GM21825 (cell line): ENCODE data around the gene ZFAND6.
"Not testable (repeated sequence)": the region's sequence is repeated elsewhere in the genome, so short reads cannot be mapped to it uniquely, and the experiment has no call there.

Source experiments
- ATAC-seq: cut with Tn5 transposase; IDR thresholded peaks from one replicate; pipeline ENCODE4 v1.9.1; 2021; ENCODE audit warnings: mild to moderate bottlenecking, moderate library complexity; ENCODE audit not compliant: unreplicated experiment

The ZFAND6 gene

DNA sequence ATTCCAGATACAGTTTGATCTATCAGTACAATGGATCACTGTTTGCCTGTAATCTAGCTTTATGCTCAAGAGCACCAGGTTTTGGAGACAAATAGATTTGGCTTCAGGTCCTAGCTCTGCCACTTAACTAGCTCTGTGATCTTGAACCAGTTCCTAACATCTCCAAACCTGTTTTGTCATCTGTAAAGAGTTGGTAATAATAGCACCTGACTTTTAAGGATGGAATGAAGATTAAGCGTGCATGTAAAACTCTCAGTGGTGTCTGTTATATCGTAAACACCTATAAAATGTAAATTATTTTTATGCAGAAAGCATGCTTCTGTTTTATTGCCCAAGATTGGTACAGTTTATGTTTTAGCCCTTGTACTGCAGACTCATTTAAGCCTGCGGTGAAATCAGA, 36.5 kb downstream of the ZFAND6 start:
- ATAC-seq: no peak

- no peak for ATAC-seq
These were observed 38.9 kb downstream of the ZFAND6 start for GRCh38 chr15:80098341-80098740.

DNA sequence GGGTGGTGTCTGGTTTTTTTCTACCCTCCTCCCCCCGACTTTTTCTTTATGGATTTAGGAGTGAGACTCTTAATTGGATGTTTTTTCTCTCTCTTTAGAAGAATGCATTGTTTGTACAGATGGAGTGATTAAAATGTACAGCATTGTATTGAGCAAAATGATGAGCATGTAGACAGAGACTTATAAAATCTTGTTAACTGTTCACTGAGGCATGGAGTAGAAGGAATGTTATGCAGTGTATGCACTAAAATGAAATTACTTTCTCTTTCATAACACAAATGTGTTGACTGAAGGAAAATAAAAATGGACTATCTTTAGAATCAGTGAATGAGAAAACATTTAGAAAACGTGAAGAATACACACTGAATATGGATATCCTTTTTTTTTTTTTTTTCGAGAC, 39.8 kb downstream of the ZFAND6 start:
- ATAC-seq: peak; percentile 45

DNA sequence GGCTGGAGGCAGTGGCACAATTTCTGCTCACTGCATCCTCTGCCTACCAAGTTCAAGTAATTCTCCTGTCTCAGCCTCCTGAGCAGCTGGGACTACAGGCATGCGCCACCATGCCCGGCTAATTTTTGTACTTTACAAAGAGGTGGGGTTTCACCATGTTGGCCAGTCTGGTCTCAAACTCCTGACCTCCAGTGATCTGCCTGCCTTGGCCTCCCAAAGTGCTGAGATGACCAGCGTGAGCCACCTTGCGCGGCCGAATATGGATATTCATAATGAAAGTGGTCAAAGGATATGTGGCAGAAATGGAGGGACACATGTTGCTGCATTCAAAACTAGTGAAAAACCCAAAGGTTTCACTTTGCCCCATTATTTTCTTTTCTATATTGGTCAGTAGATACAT, 40.2 kb downstream of the ZFAND6 start:
- peak; percentile 66 for ATAC-seq

GRCh38 chr15:80100247-80100646, 40.8 kb downstream of the ZFAND6 start:
- ATAC-seq: no peak

- no peak for ATAC-seq
These were observed 45.7 kb downstream of the ZFAND6 start for GRCh38 chr15:80105193-80105592.

DNA sequence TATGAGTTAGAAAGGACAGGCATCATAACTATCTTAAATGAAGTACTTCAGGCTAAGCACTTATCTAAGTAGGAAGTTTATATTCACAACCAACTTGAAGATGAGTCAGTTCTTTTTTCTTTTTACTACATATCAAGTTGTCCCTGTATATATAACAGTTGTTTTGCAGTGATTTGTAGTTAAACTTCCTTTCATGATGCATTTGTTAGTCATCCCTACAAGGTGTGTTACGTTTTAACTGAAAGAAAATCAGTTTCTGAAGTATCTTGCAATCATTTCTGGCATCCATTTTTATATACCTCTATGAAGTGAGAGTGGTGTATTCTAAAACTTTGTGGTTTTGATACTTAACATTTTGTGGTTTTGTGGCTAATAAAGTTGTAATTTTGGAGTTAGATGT, 46.1 kb downstream of the ZFAND6 start:
- ATAC-seq: no peak

GRCh38 chr15:80106051-80106450, 46.6 kb downstream of the ZFAND6 start:
- ATAC-seq: no peak

DNA sequence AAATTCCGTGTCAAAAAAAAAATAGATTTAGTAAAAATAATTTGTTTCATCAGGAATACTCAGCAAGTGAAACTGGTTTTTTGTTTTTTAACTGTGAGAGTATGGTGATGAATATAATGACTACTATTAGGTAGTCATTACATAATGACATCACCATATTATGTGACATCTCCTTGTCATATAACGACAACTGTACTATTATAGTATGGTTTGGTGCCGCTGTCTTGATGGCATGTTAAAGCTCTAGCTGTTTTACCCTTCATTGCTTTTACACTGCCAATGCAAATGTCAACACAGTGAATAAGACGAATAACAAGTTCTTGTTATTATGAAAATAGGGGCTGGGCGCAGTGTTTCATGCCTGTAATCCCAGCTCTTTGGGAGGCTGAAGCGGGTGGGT, 47.7 kb downstream of the ZFAND6 start:
- no peak for ATAC-seq

- ATAC-seq: no peak
These were observed 48.3 kb downstream of the ZFAND6 start for GRCh38 chr15:80107774-80108173.

DNA sequence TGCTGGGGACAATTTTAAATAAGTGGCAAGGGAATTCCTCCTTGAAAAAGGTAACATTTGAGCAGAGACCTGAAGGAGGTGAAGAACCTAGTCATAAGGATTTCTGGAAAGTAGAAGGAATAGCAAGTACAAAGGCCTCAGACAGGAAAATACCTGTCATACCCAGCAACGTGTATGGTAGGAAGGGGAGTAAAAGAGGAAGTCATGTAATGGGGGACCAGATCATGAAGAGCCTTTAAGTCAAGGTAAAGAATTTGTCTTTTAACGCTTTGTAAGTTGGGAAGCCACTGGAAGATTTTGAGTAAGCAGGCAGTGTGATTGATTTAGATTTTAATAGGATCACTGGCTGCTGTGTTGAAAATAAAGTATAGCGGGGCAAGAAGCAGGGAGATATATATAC, 49.9 kb downstream of the ZFAND6 start:
- no peak for ATAC-seq

- ATAC-seq: no peak
These were observed 51.4 kb downstream of the ZFAND6 start for GRCh38 chr15:80110920-80111319.

- ATAC-seq: no peak
These were observed 54.6 kb downstream of the ZFAND6 start for GRCh38 chr15:80114114-80114513.

- no peak for ATAC-seq
These were observed 55.5 kb downstream of the ZFAND6 start for GRCh38 chr15:80115021-80115420.

GRCh38 chr15:80118956-80119355, 59.5 kb downstream of the ZFAND6 start:
- ATAC-seq: no peak

DNA sequence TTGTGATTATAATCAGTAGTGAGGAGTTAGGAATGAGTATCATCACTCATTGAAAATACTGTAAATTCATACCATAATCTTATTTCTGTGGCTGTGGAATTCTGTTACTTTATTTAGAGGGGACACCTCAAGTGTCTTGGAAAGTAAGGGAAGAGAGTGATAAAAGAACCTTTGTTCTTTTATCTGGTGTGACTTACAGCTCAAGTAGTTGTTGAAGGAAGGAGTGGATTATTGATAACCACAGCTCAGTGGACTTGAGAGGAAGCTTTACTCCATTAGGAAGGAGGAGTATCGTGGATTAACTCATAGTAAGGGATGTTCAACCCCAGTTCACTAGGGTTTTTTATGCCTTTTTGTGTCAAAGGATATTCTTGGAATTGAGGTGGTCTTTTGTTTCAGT, 61.2 kb downstream of the ZFAND6 start:
- ATAC-seq: no peak

DNA sequence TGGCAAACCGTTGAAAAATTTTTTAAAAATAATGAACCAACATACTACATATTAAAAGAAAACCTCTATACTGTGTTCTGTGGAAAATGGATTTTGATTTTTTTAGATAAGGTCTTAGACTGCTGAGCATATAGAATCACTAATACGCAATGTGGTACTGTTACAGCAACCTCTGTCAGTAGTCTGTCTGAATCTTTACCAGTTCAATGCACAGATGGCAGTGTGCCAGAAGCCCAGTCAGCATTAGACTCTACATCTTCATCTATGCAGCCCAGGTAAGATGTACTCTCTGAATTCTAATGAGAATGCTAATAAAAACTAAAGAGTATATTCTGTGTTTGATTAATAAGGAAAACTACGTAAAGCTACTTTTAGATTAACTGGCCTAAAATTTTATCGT, 62.1 kb downstream of the ZFAND6 start:
- no peak for ATAC-seq

GRCh38 chr15:80123034-80123433, 63.6 kb downstream of the ZFAND6 start:
- no peak for ATAC-seq

- ATAC-seq: not testable (repeated sequence)
These were observed 67.8 kb downstream of the ZFAND6 start for GRCh38 chr15:80127253-80127652.

DNA sequence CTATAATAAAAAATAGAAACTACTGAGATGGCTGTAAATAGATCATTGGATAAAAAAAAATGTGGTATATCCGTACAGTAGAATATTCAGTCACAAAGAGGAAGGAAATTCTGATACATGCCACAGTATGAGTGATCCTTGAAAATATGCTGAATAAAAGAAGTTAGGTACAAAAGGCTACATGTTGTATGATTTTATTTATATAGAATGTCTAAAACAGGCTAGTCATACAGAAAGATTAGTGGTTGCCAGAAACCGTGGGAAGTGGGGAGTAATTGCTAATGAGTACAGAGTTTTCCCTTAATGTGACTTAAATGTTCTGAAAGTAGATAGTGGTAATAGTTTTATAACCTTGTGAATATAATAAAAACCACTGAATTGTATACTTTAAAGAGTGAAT, 68.4 kb downstream of the ZFAND6 start:
- ATAC-seq: no peak

GRCh38 chr15:80132382-80132781, 72.9 kb downstream of the ZFAND6 start:
- ATAC-seq: no peak

GRCh38 chr15:80136854-80137253, 77.4 kb downstream of the ZFAND6 start:
- ATAC-seq: no peak

GRCh38 chr15:80138961-80139360, 79.5 kb downstream of the ZFAND6 start:
- ATAC-seq: no peak

- ATAC-seq: no peak
These were observed 81.4 kb downstream of the ZFAND6 start for GRCh38 chr15:80140909-80141308.
